ENCODE results near the gene CDC42. TPM values are rescaled to one million over a fixed set of nuclear protein-coding genes. Genes with fewer than 3 reads are reported as not detected.

CDC42 gene
- total and polyA plus RNA-seq, 2 experiments from 2014 or later: 119 to 184 TPM

- TF ChIP-seq ZNF462 (CRISPR knock-in tag; IDR thresholded peaks at IDR 0.05) (no peak), EZH2phosphoT487 (IDR thresholded peaks at IDR 0.05; ENCODE audit: unreplicated experiment) (no peak), ZNF114 (CRISPR knock-in tag; IDR thresholded peaks at IDR 0.05) (no peak), NANOG (IDR thresholded peaks at IDR 0.05; ENCODE audit: borderline replicate concordance) (no peak), JUNB (IDR thresholded peaks at IDR 0.05; ENCODE audit: unreplicated experiment) (no peak)
Observed at GRCh38 chr1:22048351-22049192, 3.9 kb upstream of the CDC42 start (continued).

- peaks cover 3% of the 10 kb centered on the region for H4K20me1 ChIP-seq (replicated peaks; ENCODE audit: insufficient read depth)
- Mint-ChIP-seq H3K9me3 (0 out of 3 replicates have a peak, but pooled peaks cover 2% of the 10 kb centered on the region), H3K27me3 (ENCODE audit: insufficient read depth, low read depth, poor library complexity) (peaks cover 9% of the 10 kb centered on the region), H3K4me3 (no peak overlapping the region), H3K27ac (no peak overlapping the region), H3K4me1 (peaks cover 18% of the 10 kb centered on the region), H3K36me3 (ENCODE audit: low read depth) (peaks cover 4% of the 10 kb centered on the region; the same call in 2 of the 3 replicates)
- H3K36me3 ChIP-seq (ENCODE audit: insufficient read depth): no peaks in the 10 kb centered on the region; the same call in 1 of the 2 replicates
- no peak overlapping the region for H3K27ac ChIP-seq (ENCODE audit: low read depth)
- H3K9me2 ChIP-seq (ENCODE audit: insufficient read depth): no peaks in the 10 kb centered on the region
- TF ChIP-seq NANOG (IDR thresholded peaks at IDR 0.05; ENCODE audit: borderline replicate concordance): no peak
- no peak for TF ChIP-seq ZNF114 (CRISPR knock-in tag; IDR thresholded peaks at IDR 0.05)
- TF ChIP-seq CTCF (conservative IDR thresholded peaks at IDR 0.05; ENCODE audit: low read depth in 2 of 2): no peak
- H3K27me3 ChIP-seq (ENCODE audit: insufficient read depth): no peaks in the 10 kb centered on the region
- peaks cover 21% of the 10 kb centered on the region for H3K79me2 ChIP-seq (replicated peaks; ENCODE audit: insufficient read depth)
- H2AFZ ChIP-seq: no peak overlapping the region
- H3K4me2 ChIP-seq: no peak overlapping the region
- DNase-seq (ENCODE audit: low spot score) (no peak), ATAC-seq (no peak)
- H3K4me3 ChIP-seq: no peak overlapping the region
- H3K4me1 ChIP-seq (ENCODE audit: insufficient read depth): peaks cover 14% of the 10 kb centered on the region
- H3F3A ChIP-seq (replicated peaks; ENCODE audit: low read depth): peaks cover 10% of the 10 kb centered on the region
Observed at GRCh38 chr1:22050330-22050729, 2.2 kb upstream of the CDC42 start.
